Measurements from ENCODE around the gene XPO6. TPM values are rescaled to one million over a fixed set of nuclear protein-coding genes. Genes with fewer than 3 reads are reported as not detected.

Gene XPO6
- total RNA-seq, 1 experiment from 2014 or later: 135 TPM

DNA sequence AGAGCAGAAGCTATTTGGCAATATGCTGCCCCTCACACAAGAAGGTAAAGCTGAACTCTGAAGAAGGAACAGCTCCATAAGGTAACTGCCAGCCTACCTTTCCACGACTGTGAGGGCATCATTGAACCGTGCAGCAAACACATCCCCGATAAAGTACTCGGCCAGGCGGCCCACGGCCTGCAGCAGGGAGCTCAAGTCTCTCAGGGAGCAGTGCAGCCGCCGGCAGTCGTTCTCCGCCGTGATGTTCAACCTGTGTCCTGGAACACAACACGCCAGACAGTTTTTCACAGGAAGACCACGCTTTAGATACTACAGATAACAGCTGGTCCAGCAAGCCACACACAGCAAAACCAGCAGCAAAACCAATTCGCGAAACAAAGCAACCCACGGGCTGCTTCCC is 86.2 kb downstream of the XPO6 start:
- H3K9me3 ChIP-seq (ENCODE audit: control insufficient read depth, insufficient read depth, low read depth, low read length): no peaks in the 10 kb centered on the region
- no peak overlapping the region for H3K4me3 ChIP-seq (ENCODE audit: low read depth in 2 of 2, low read length in 2 of 2)
- in situ Hi-C loops (cut with HindIII; ENCODE audit: low pct_unique_long_range_greater_than_20kb, low sequenced_read_pairs) (no loop called here), intact Hi-C loops (cut with micrococcal nuclease; ENCODE audit: unreplicated experiment) (no loop called here)
- no peak for ATAC-seq
- DNase-seq (ENCODE audit: low read depth, low spot score): no peak
- BruUV-seq (replicated peaks): no TSS peak
- ChIA-PET CTCF (no interaction called here), POLR2A (no interaction called here)
- no peak overlapping the region for H3K27ac ChIP-seq (ENCODE audit: low read length)
- H3K27me3 ChIP-seq (ENCODE audit: control insufficient read depth, insufficient read depth, low read length): no peaks in the 10 kb centered on the region
- TF ChIP-seq POLR2AphosphoS5 (IDR thresholded peaks at IDR 0.05; ENCODE audit: low read depth, low read length) (no peak), SIN3A (IDR thresholded peaks at IDR 0.05; ENCODE audit: borderline replicate concordance, insufficient read depth, low read depth, low read length) (no peak), TCF7L2 (IDR thresholded peaks at IDR 0.05; ENCODE audit: low read depth, low read length) (no peak)
- TF ChIP-seq, protein P1, sequence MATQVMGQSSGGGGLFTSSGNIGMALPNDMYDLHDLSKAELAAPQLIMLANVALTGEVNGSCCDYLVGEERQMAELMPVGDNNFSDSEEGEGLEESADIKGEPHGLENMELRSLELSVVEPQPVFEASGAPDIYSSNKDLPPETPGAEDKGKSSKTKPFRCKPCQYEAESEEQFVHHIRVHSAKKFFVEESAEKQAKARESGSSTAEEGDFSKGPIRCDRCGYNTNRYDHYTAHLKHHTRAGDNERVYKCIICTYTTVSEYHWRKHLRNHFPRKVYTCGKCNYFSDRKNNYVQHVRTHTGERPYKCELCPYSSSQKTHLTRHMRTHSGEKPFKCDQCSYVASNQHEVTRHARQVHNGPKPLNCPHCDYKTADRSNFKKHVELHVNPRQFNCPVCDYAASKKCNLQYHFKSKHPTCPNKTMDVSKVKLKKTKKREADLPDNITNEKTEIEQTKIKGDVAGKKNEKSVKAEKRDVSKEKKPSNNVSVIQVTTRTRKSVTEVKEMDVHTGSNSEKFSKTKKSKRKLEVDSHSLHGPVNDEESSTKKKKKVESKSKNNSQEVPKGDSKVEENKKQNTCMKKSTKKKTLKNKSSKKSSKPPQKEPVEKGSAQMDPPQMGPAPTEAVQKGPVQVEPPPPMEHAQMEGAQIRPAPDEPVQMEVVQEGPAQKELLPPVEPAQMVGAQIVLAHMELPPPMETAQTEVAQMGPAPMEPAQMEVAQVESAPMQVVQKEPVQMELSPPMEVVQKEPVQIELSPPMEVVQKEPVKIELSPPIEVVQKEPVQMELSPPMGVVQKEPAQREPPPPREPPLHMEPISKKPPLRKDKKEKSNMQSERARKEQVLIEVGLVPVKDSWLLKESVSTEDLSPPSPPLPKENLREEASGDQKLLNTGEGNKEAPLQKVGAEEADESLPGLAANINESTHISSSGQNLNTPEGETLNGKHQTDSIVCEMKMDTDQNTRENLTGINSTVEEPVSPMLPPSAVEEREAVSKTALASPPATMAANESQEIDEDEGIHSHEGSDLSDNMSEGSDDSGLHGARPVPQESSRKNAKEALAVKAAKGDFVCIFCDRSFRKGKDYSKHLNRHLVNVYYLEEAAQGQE (IDR thresholded peaks at IDR 0.05; ENCODE audit: insufficient read depth in 1 of 2, low read depth in 2 of 2, low read length in 1 of 2): no peak
- TF ChIP-seq, protein P2, sequence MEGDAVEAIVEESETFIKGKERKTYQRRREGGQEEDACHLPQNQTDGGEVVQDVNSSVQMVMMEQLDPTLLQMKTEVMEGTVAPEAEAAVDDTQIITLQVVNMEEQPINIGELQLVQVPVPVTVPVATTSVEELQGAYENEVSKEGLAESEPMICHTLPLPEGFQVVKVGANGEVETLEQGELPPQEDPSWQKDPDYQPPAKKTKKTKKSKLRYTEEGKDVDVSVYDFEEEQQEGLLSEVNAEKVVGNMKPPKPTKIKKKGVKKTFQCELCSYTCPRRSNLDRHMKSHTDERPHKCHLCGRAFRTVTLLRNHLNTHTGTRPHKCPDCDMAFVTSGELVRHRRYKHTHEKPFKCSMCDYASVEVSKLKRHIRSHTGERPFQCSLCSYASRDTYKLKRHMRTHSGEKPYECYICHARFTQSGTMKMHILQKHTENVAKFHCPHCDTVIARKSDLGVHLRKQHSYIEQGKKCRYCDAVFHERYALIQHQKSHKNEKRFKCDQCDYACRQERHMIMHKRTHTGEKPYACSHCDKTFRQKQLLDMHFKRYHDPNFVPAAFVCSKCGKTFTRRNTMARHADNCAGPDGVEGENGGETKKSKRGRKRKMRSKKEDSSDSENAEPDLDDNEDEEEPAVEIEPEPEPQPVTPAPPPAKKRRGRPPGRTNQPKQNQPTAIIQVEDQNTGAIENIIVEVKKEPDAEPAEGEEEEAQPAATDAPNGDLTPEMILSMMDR (IDR thresholded peaks at IDR 0.05): no peak
- H3K36me3 ChIP-seq (ENCODE audit: control insufficient read depth, insufficient read depth, low read length): peaks cover 13% of the 10 kb centered on the region
- H3K4me1 ChIP-seq (ENCODE audit: control insufficient read depth, insufficient read depth, low read length): no peaks in the 10 kb centered on the region

DNA sequence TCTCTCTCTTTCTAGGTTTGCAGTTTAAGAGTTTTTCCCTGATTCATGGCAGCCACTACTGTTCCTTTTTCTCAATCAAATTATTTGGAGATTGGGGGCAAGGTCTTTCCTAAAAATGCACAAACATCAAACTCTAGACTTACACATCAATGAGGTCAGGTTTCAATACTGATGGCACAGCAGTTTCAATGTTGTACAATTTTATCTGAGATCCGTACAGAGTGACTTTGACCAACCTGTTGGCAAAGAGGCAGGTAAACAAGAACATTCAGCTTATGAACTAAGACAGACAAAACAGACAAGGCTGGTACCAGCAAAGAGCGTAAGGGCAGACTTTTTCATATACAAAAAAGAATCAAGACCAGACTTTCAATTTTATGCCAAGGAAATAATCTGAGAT is 90.2 kb downstream of the XPO6 start:
- Histone ChIP-seq H3K4me3 (ENCODE audit: low read depth in 2 of 2, low read length in 2 of 2) (no peak overlapping the region), H3K36me3 (ENCODE audit: control insufficient read depth, insufficient read depth, low read length) (peaks cover 14% of the 10 kb centered on the region), H3K4me1 (ENCODE audit: control insufficient read depth, insufficient read depth, low read length) (no peaks in the 10 kb centered on the region), H3K27me3 (ENCODE audit: control insufficient read depth, insufficient read depth, low read length) (no peaks in the 10 kb centered on the region), H3K9me3 (ENCODE audit: control insufficient read depth, insufficient read depth, low read depth, low read length) (no peaks in the 10 kb centered on the region), H3K27ac (ENCODE audit: low read length) (no peak overlapping the region)
- in situ Hi-C loops (cut with HindIII; ENCODE audit: low pct_unique_long_range_greater_than_20kb, low sequenced_read_pairs) (no loop called here), intact Hi-C loops (cut with micrococcal nuclease; ENCODE audit: unreplicated experiment) (no loop called here)
- TF ChIP-seq POLR2AphosphoS5 (IDR thresholded peaks at IDR 0.05; ENCODE audit: low read depth, low read length) (no peak), TCF7L2 (IDR thresholded peaks at IDR 0.05; ENCODE audit: low read depth, low read length) (no peak), SIN3A (IDR thresholded peaks at IDR 0.05; ENCODE audit: borderline replicate concordance, insufficient read depth, low read depth, low read length) (no peak)
- TF ChIP-seq, protein P2 (IDR thresholded peaks at IDR 0.05): no peak
- TF ChIP-seq, protein P1 (IDR thresholded peaks at IDR 0.05; ENCODE audit: insufficient read depth in 1 of 2, low read depth in 2 of 2, low read length in 1 of 2): no peak
- no TSS peak for BruUV-seq (replicated peaks)
- ATAC-seq (no peak), DNase-seq (ENCODE audit: low read depth, low spot score) (no peak)
- ChIA-PET CTCF (no interaction called here), POLR2A (no interaction called here)

All from Panc1 (cell line).